Activated naive CD8-positive, alpha-beta T cell (primary cell): Measurements from ENCODE around the gene DUS3L.
"Not testable (repeated sequence)": the region's sequence is repeated elsewhere in the genome, so short reads cannot be mapped to it uniquely, and the experiment has no call there.

ENCODE experiments used
- H3K27ac Mint-ChIP-seq: one replicate; pipeline ENCODE4 v1.8.0; 2021; ENCODE audit warnings: mixed read lengths
- H3K27me3 Mint-ChIP-seq: one replicate; pipeline ENCODE4 v1.8.0; 2021; ENCODE audit warnings: mixed read lengths
- H3K36me3 Mint-ChIP-seq: one replicate; pipeline ENCODE4 v1.8.0; 2021; ENCODE audit warnings: mixed read lengths
- H3K4me1 Mint-ChIP-seq: one replicate; pipeline ENCODE4 v1.8.0; 2021; ENCODE audit warnings: low read depth, mixed read lengths
- H3K4me3 Mint-ChIP-seq: one replicate; pipeline ENCODE4 v1.8.0; 2021; ENCODE audit warnings: mild to moderate bottlenecking, mixed read lengths
- H3K9me3 Mint-ChIP-seq: one replicate; pipeline ENCODE4 v1.8.0; 2021; ENCODE audit warnings: low read depth, mixed read lengths

Gene DUS3L

GRCh38 chr19:5793188-5793587 lies 2.2 kb upstream of the DUS3L start:
- Mint-ChIP-seq H3K36me3 (peaks cover 4% of the 10 kb centered on the region), H3K27me3 (no peaks in the 10 kb centered on the region), H3K27ac (no peak overlapping the region), H3K9me3 (no peaks in the 10 kb centered on the region), H3K4me1 (peaks cover 15% of the 10 kb centered on the region), H3K4me3 (no peak overlapping the region)

- Mint-ChIP-seq H3K4me3 (no peak overlapping the region), H3K27me3 (no peaks in the 10 kb centered on the region), H3K36me3 (peaks cover 4% of the 10 kb centered on the region), H3K9me3 (no peaks in the 10 kb centered on the region), H3K4me1 (peaks cover 15% of the 10 kb centered on the region), H3K27ac (no peak overlapping the region)
Observed at GRCh38 chr19:5792224-5792623, 1.3 kb upstream of the DUS3L start.

DNA sequence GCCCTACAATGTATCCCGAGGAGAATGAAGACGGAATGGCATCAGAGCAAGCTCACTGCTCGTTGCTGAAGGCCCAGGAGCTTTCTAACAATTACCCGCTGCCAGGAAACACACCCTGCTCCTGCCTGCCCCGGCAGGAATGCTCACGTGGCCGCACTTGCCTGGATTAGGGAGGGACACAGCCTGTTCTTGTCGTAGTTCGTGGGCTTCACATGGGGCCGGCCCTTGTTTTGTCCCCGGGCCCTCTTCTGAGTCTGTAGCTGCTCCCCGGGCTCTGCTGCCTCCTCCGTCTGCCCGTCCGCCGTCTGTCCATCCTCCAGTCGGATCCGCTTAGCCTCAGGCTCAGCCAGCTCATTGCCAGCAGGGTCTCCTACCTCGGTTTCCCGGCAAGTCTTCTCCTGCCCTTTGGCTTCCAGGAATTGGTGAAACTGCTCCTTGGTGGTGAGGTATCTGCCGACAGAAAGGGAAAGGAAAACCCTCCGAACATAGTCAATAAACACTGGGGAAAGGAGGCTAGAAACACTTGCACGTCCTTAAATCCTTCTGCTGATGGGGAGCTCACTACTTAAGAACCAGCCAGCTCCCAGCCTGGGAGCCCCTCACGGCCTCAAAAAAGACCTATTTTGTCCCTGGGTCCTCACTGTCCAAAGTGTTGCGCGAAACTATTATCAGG lies 941 bp downstream of the DUS3L start:
- Mint-ChIP-seq H3K4me1 (peaks cover 15% of the 10 kb centered on the region), H3K9me3 (no peaks in the 10 kb centered on the region), H3K4me3 (peak overlapping the region; percentile 100), H3K36me3 (peaks cover 6% of the 10 kb centered on the region), H3K27ac (peak overlapping the region; percentile 100), H3K27me3 (no peaks in the 10 kb centered on the region)

DNA sequence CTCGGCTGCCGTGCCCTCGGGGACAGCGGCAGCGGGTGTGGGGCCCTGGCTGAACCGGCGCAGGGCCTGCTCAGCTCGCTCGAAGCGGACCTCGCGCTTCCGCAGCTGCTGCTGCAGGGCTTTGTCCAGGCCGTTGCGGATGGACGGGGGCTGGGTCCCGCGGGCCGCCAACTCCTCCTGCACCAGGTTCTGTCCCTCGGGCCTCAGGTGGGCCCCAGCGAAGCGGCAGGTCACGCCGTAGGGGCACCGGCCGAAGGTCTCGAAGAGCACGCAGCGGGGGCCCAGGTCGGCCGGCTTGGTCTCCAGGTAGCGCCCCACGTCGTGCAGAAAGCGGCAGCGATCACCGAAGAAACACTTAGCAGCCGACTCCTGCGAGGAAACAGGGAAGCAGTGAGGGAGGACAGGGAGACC lies 1.6 kb downstream of the DUS3L start:
- no peaks in the 10 kb centered on the region for H3K9me3 Mint-ChIP-seq
- no peaks in the 10 kb centered on the region for H3K27me3 Mint-ChIP-seq
- H3K36me3 Mint-ChIP-seq = peaks cover 6% of the 10 kb centered on the region
- H3K4me1 Mint-ChIP-seq = peaks cover 15% of the 10 kb centered on the region
- no peak overlapping the region for H3K27ac Mint-ChIP-seq
- H3K4me3 Mint-ChIP-seq = peak overlapping the region; percentile 100

- peak overlapping the region; percentile 64 for H3K27ac Mint-ChIP-seq
- H3K9me3 Mint-ChIP-seq = no peaks in the 10 kb centered on the region
Observed at GRCh38 chr19:5788422-5788821, 2.5 kb downstream of the DUS3L start.

DNA sequence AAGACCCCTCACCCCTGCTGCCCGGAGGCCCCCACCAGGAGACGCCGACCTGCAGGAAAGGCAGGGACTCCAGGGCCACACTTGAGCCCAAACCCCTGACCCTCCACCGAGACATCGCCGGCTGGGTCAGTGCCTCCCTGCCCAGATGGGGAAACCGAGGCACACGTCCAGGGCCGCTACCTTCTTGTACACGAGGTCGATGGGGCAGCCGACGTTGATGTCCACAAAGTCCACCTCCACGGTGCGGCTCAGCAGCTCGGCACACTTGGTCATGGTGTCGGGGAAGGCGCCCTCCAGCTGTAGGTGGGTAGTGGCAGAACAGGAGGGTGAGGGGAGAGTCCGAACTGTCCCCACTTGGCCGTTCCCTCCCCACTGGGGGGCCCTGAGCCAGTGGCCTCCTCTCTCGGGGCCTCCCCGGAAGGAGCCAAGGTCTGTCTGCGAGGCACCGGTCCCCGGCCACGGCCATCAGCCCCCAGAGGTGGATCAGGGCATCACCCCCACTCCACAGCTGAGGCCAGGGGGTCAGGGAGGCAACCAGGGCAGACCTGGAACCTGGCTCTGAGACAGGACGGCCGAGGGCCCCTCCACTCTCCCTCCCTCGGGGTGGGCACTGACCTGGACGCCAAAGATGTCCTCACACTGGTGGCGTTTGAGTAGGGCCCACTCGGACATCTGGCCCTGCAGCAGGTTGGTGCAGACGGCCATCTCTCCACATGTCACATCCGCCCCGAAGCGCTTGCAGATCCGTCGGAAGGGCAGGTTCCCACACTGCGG lies 3.4 kb downstream of the DUS3L start:
- no peak overlapping the region for H3K27ac Mint-ChIP-seq
- peaks cover 6% of the 10 kb centered on the region for H3K36me3 Mint-ChIP-seq
- H3K4me1 Mint-ChIP-seq = peaks cover 15% of the 10 kb centered on the region

More at GRCh38 chr19:5788422-5788821, 2.5 kb downstream of the DUS3L start:
- Mint-ChIP-seq H3K27me3 (no peaks in the 10 kb centered on the region), H3K4me1 (peaks cover 15% of the 10 kb centered on the region), H3K36me3 (peaks cover 6% of the 10 kb centered on the region), H3K4me3 (peak overlapping the region; percentile 57)

DNA sequence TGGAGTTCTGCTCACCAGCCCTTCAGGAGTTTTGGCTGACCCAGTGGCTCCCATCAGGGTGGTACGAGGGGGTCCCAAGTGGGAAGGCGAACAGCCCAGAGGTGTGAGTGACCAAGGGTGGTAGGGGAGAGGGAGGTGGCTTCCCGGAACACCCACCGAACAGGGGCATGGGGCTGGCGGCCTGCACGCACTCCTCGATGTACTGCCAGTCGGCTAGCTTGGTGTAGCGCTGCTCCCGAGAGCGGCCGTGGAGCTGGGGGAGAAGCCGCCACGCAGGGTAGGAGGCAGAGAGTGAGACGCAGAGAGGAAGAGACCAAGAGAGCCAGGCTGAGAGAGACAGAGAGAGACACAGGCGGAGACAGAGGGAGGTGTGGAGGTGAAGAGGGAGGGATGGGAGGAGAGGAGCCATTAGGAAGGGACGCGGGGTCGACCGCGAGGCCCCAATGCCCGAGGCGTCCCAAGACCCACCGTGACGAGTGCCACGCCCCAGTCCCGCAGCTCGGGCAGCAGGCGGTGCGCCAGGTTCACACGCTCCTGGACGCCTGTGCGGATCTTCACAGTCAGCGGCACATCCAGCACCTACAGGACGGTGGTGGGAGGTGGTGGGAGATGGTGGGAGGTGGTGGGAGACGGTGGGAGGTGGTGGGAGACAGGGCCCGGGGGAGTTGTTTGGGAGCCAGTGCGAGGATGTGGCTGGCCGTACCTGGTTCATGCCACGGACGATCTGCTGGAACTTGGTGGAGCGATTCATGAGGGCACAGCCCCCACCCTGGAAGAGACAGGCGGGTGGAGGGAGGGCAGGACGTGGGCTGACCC lies 4.2 kb downstream of the DUS3L start:
- Mint-ChIP-seq H3K36me3 (peaks cover 6% of the 10 kb centered on the region), H3K4me1 (peaks cover 15% of the 10 kb centered on the region), H3K4me3 (no peak overlapping the region), H3K27me3 (no peaks in the 10 kb centered on the region), H3K27ac (no peak overlapping the region), H3K9me3 (no peaks in the 10 kb centered on the region)

More for the DNA sequence above, 3.4 kb downstream of the DUS3L start:
- no peak overlapping the region for H3K4me3 Mint-ChIP-seq
- H3K9me3 Mint-ChIP-seq = no peaks in the 10 kb centered on the region
- H3K27me3 Mint-ChIP-seq = no peaks in the 10 kb centered on the region

DNA sequence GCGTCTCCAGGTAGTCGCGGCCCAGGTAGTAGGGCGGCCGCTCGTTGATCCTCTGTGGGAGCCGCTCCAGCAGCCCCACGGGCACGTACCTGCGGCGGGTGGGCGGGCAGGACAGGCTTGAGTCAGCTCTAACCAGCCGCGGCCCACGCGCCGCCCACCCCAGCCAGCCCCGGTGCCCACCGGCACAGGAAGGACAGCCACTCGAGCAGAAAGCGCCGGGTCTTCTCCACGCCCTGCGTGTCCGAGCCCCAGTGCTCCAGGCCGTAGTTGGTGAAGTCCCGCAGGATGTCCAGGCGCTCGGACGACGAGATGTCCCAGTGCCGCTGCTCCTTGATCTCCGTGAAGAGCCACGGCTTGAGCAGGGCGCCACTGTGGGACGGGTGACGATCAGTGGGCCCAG lies 5.5 kb downstream of the DUS3L start:
- Mint-ChIP-seq H3K4me3 (no peak overlapping the region), H3K27ac (no peak overlapping the region), H3K27me3 (no peaks in the 10 kb centered on the region), H3K36me3 (peaks cover 5% of the 10 kb centered on the region), H3K9me3 (no peaks in the 10 kb centered on the region), H3K4me1 (peaks cover 9% of the 10 kb centered on the region)

DNA sequence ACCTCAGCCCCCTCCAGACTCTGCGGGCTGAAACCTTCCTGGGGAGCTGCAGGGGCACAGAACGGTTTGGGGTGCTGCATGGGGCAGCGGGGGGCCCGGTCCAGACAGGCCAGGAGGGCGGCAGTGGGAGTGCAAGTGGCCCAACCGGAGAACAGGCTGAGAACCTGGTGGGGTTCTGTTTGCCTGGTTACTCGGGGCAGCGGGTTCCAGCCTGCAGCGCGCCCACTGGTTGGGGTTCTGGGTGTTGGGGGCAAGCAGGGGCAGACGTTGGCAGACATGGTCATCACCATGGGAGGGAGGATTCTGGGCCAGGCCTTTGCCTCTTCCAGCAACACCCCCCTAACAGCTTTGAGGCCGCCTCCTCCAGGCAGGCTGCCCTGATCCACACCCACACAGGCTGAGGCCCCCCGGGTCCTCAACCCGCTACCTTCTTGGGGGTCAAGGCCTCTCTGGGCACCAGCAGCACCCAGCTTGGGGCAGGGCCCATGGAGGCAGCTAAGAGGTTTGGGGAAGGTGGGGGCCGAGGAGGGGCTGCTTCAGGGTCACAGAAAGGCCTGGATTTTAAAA lies 6.3 kb downstream of the DUS3L start, which contains the start of gene PRR22:
Gene PRR22, minus strand, starts transcription at position 166 of the 567 bp plus-strand sequence. Its CDS starts 86 bp downstream, at position 80.
- H3K27ac Mint-ChIP-seq = no peak within 1 kb of the TSS
- H3K4me3 Mint-ChIP-seq = no peak within 1 kb of the TSS
- H3K36me3 Mint-ChIP-seq = peaks cover 2% of the 10 kb centered on the region
- H3K9me3 Mint-ChIP-seq = no peaks in the 10 kb centered on the region
- no peaks in the 10 kb centered on the region for H3K27me3 Mint-ChIP-seq
- H3K4me1 Mint-ChIP-seq = peaks cover 4% of the 10 kb centered on the region

- no peaks in the 10 kb centered on the region for H3K9me3 Mint-ChIP-seq
Observed at GRCh38 chr19:5782945-5783919, 7.7 kb downstream of the DUS3L start.

GRCh38 chr19:5782322-5782721 lies 8.6 kb downstream of the DUS3L start:
- H3K4me1 Mint-ChIP-seq = no peaks in the 10 kb centered on the region
- H3K27ac Mint-ChIP-seq = no peak overlapping the region
- H3K4me3 Mint-ChIP-seq = no peak overlapping the region
- H3K36me3 Mint-ChIP-seq = peaks cover 2% of the 10 kb centered on the region
- no peaks in the 10 kb centered on the region for H3K27me3 Mint-ChIP-seq
- no peaks in the 10 kb centered on the region for H3K9me3 Mint-ChIP-seq

More at GRCh38 chr19:5782945-5783919, 7.7 kb downstream of the DUS3L start:
- Mint-ChIP-seq H3K4me1 (no peaks in the 10 kb centered on the region), H3K27me3 (no peaks in the 10 kb centered on the region), H3K36me3 (peaks cover 2% of the 10 kb centered on the region), H3K27ac (no peak overlapping the region), H3K4me3 (no peak overlapping the region)

DNA sequence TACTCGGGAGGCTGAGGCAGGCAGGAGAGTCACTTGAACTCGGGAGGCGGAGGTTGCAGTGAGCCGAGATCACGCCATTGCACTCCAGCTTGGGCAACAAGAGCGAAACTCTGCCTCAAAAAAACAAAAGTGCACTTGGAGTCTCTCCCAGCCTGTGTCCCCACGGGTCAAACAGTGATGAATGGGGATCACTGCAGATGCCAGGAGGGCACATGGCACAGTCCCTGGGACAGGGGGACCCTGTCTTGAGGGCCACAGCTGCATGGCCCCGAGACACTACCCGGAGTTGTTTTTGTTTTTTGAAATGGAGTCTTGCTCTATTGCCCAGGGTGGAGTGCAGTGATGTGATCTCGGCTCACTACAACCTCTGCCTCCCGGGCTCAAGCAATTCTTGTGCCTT lies 10.0 kb downstream of the DUS3L start:
- not testable (repeated sequence) for H3K9me3 Mint-ChIP-seq, H3K4me3 Mint-ChIP-seq, H3K36me3 Mint-ChIP-seq, H3K27ac Mint-ChIP-seq, H3K4me1 Mint-ChIP-seq, H3K27me3 Mint-ChIP-seq

DNA sequence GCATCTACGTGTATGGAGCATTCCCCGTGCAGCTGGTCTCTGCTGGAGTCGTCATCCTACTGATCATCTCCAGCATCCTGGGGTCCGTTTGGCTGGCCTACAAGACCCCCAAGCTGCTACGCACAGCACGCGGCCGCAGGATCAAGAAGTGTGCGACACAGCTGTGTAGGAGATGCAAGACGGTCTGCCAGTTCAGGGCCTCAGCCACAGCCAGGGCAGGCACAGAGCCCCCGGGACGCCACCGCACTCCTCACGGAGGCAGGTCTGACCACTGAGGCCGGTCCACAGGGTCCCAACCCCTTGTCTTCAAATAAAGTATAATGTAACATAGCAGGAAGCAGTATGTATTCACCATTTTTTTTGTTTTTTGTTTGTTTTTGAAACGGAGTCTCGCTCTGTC lies 12.6 kb downstream of the DUS3L start:
- Mint-ChIP-seq H3K4me1 (no peaks in the 10 kb centered on the region), H3K9me3 (no peaks in the 10 kb centered on the region), H3K27ac (no peak overlapping the region), H3K4me3 (no peak overlapping the region), H3K27me3 (no peaks in the 10 kb centered on the region), H3K36me3 (no peaks in the 10 kb centered on the region)
